ENCODE results near the gene OR51T1.

- no peak for TF ChIP-seq EZH2phosphoT487 (IDR thresholded peaks at IDR 0.05; ENCODE audit: insufficient read depth, low read depth)
- no peak for TF ChIP-seq EZH2 (IDR thresholded peaks at IDR 0.05; ENCODE audit: insufficient read depth, poor library complexity, severe bottlenecking)
These were observed 34.9 kb downstream of the OR51T1 start for GRCh38 chr11:4916581-4916980.

All from GM23248 (cell line).